ENCODE measurements around the gene MORC4. TPM values are rescaled to one million over a fixed set of nuclear protein-coding genes. Genes with fewer than 3 reads are reported as not detected.

Gene MORC4
- total RNA-seq, result 7.6 TPM

GRCh38 chrX:107000013-107000515 lies at the start of gene MORC4:
Gene MORC4, minus strand, starts transcription at chrX:107000212. Its CDS starts 243 bp downstream, at chrX:106999969.

GRCh38 chrX:106919932-106920452 lies 80.0 kb downstream of the MORC4 start, which contains the start of gene CLDN2:
Gene CLDN2, plus strand, starts transcription at chrX:106920402. Its CDS starts 7,827 bp downstream, at chrX:106928229.

GRCh38 chrX:106903291-106903824 lies 96.7 kb downstream of the MORC4 start, which contains the start of gene RIPPLY1:
Gene RIPPLY1, minus strand, starts transcription at chrX:106903341. Its CDS starts 54 bp downstream, at chrX:106903287.

Other genes with a start within 250 kb of the MORC4 start
- 0.92 TPM for gene TBC1D8B, start 197.5 kb downstream of the MORC4 start, total RNA-seq
- not detected for gene RIPPLY1, start 96.9 kb downstream of the MORC4 start, total RNA-seq
- 0.69 TPM for gene CLDN2, start 79.8 kb downstream of the MORC4 start, total RNA-seq
- gene RBM41, start 118.6 kb upstream of the MORC4 start, total RNA-seq, result 25.6 TPM
- gene NUP62CL, start 206.2 kb upstream of the MORC4 start, total RNA-seq, result 4.4 TPM
- 0.92 TPM for gene DNAAF6, start 206.4 kb upstream of the MORC4 start, total RNA-seq